HepG2 (cell line): ENCODE results near the gene DGCR8. TPM values are rescaled to one million over a fixed set of nuclear protein-coding genes. Genes with fewer than 3 reads are reported as not detected.

Source experiments
- ATAC-seq: fragments of 200-7000 bp; cut with Tn5 transposase; 3 replicates; pipeline ENCODE4 v1.9.1; 2020; ENCODE audit warnings: mild to moderate bottlenecking, moderate library complexity
- BruUV-seq: library from RNA; stranded (reverse); fragments of 400-500 nt; replicated peaks from 2 replicates; lab custom pipeline; 2021; lab: Mats Ljungman, UMichigan
- CTCF ChIA-PET: fragments of 300-600 bp; formaldehyde crosslinking; extraction: SDS; loops from one replicate; lab custom pipeline; 2021; ENCODE audit warnings: low total read pairs, inconsistent platforms, low intra/inter-chr PET ratio; lab: Yijun Ruan, JAX
- POLR2A ChIA-PET: fragments of 350-600 bp; sonication (Branson Sonifier 250); formaldehyde crosslinking; loops from one replicate; lab custom pipeline; 2020; ENCODE audit warnings: antibody characterized with exemption, inconsistent platforms; lab: Yijun Ruan, JAX
- DNase-seq: peaks from one replicate; pipeline ENCODE4 v3.0.0-alpha.2; 2015; ENCODE audit warnings: low spot score
- FAIRE-seq: peaks from 3 replicates; lab custom pipeline; 2011; peaks lifted over from hg19 to GRCh38; lab: Jason Lieb, UNC
- H2AFZ ChIP-seq: one replicate; pipeline ENCODE4 v1.6.1; 2011; ENCODE audit warnings: low read length, inconsistent platforms
- H3K27ac ChIP-seq: fragments of 300-600 bp; 3 replicates; pipeline ENCODE4 v1.8.0; 2011; ENCODE audit warnings: mixed run types, mild to moderate bottlenecking, mixed read lengths, low read length, inconsistent platforms; ENCODE audit not compliant: insufficient read depth; ENCODE audit errors: extremely low read length
- H3K27me3 ChIP-seq, 2 experiments: fragments of 200-600 bp in 1 of 2; 2 replicates in 1 of 2; 3 replicates in 1 of 2; pipeline versions ENCODE4 v1.6.0 to v1.8.0; 2011; ENCODE audit warnings: low read length in 2 of 2, mild to moderate bottlenecking in 2 of 2, moderate library complexity in 2 of 2, inconsistent platforms in 1 of 2; ENCODE audit not compliant: insufficient read depth in 2 of 2, control insufficient read depth in 1 of 2
- H3K36me3 ChIP-seq, 2 experiments: fragments of 200-600 bp in 1 of 2; replicated peaks in 1 of 2; 2 replicates in 1 of 2; 3 replicates in 1 of 2; pipeline versions ENCODE4 v1.5.1 to v1.8.0; 2011; ENCODE audit warnings: low read length in 2 of 2, inconsistent platforms in 1 of 2; ENCODE audit not compliant: insufficient read depth in 2 of 2, control insufficient read depth in 1 of 2
- H3K4me1 ChIP-seq: 2 replicates; pipeline ENCODE4 v1.5.1; 2012; ENCODE audit warnings: low read length, inconsistent platforms; ENCODE audit not compliant: insufficient read depth
- H3K4me2 ChIP-seq: 2 replicates; pipeline ENCODE4 v1.6.0; 2011; ENCODE audit warnings: low read depth, low read length, inconsistent platforms
- H3K4me3 ChIP-seq, 3 experiments: fragments of 200-600 bp in 1 of 3; sonication (generic), shearing (Covaris generic) in 1 of 3; replicated peaks in 1 of 3; 2 replicates each; pipeline ENCODE4 v1.5.1; 2011 to 2016; ENCODE audit warnings: low read length in 3 of 3, inconsistent platforms in 2 of 3, low read depth in 2 of 3, mild to moderate bottlenecking in 2 of 3, control low read depth in 1 of 3, mixed read lengths in 1 of 3; ENCODE audit not compliant: insufficient read depth in 1 of 3
- H3K79me2 ChIP-seq: one replicate; pipeline ENCODE4 v1.6.1; 2011; ENCODE audit warnings: low read length, inconsistent platforms; ENCODE audit not compliant: insufficient read depth
- H3K9ac ChIP-seq: 2 replicates; pipeline ENCODE4 v1.6.0; 2011; ENCODE audit warnings: mild to moderate bottlenecking, low read depth, low read length, inconsistent platforms; ENCODE audit not compliant: insufficient read depth
- H3K9me3 ChIP-seq: 2 replicates; pipeline ENCODE4 v1.5.1; 2012; ENCODE audit warnings: mild to moderate bottlenecking, low read length
- H4K20me1 ChIP-seq: 2 replicates; pipeline ENCODE4 v1.6.0; 2011; ENCODE audit warnings: inconsistent platforms, mild to moderate bottlenecking, low read length, moderate library complexity; ENCODE audit not compliant: insufficient read depth
- ATF7 ChIP-seq, 2 experiments: fragments of 450-650 bp in 1 of 2; sonication (generic) in 1 of 2; formaldehyde crosslinking in 1 of 2; IDR thresholded peaks; 2 replicates each; pipeline versions ENCODE4 v1.4.0 to v1.6.1; 2016 to 2020; ENCODE audit warnings: antibody characterized with exemption in 1 of 2, mild to moderate bottlenecking in 1 of 2, missing genetic modification reagents in 1 of 2
- ATRX ChIP-seq: sonication (generic); formaldehyde crosslinking; IDR thresholded peaks from 2 replicates; pipeline ENCODE4 v1.4.0; 2020; ENCODE audit warnings: missing genetic modification reagents, borderline replicate concordance
- FOXP4 ChIP-seq: sonication (generic); formaldehyde crosslinking; IDR thresholded peaks from 2 replicates; pipeline ENCODE4 v1.4.0; 2020; ENCODE audit warnings: missing genetic modification reagents
- HNF4G ChIP-seq, 2 experiments: sonication (generic) in 1 of 2; formaldehyde crosslinking in 1 of 2; IDR thresholded peaks; 2 replicates each; pipeline versions ENCODE4 v1.4.0 to v1.6.1; 2011 to 2020; ENCODE audit warnings: borderline replicate concordance in 2 of 2, low read depth in 2 of 2, mild to moderate bottlenecking in 2 of 2, low read length in 1 of 2, missing genetic modification reagents in 1 of 2, moderate library complexity in 1 of 2
- MAF1 ChIP-seq: sonication (generic); formaldehyde crosslinking; IDR thresholded peaks from 2 replicates; pipeline ENCODE4 v1.5.0; 2020; ENCODE audit warnings: missing genetic modification reagents, borderline replicate concordance
- MEF2D ChIP-seq: sonication (generic); formaldehyde crosslinking; IDR thresholded peaks from 2 replicates; pipeline ENCODE4 v1.5.1; 2020; ENCODE audit warnings: mild to moderate bottlenecking, missing genetic modification reagents
- SNAPC2 ChIP-seq: sonication (generic); formaldehyde crosslinking; IDR thresholded peaks from 2 replicates; pipeline ENCODE4 v1.8.1; 2022; ENCODE audit warnings: mild to moderate bottlenecking, missing genetic modification reagents
- WIZ ChIP-seq: sonication (generic); formaldehyde crosslinking; IDR thresholded peaks from 2 replicates; pipeline ENCODE4 v1.5.1; 2020; ENCODE audit warnings: mild to moderate bottlenecking, missing genetic modification reagents
- ZBTB33 ChIP-seq: sonication (generic); formaldehyde crosslinking; IDR thresholded peaks from 2 replicates; pipeline ENCODE4 v1.4.0; 2020; ENCODE audit warnings: missing genetic modification reagents
- ZMYM3 ChIP-seq: sonication (generic); formaldehyde crosslinking; IDR thresholded peaks from 2 replicates; pipeline ENCODE4 v1.5.1; 2020; ENCODE audit warnings: mild to moderate bottlenecking, missing genetic modification reagents
- WGBS: methylation state at CpG from one replicate; pipeline ENCODE4 v1.1.6; 2017; ENCODE audit warnings: low lambda C conversion rate; 5-methylcytosine and 5-hydroxymethylcytosine counted together
- in situ Hi-C: cut with HindIII; loops from 2 replicates; pipeline ENCODE4 v1.10.0; 2017; ENCODE audit warnings: low pct_unique_long_range_greater_than_20kb; ENCODE audit not compliant: extremely low pct_ligation_motif_present
- intact Hi-C: fragments of 100-400 bp; cut with micrococcal nuclease; formaldehyde crosslinking; loops from one replicate; pipeline ENCODE4 v1.10.0; 2022; ENCODE audit not compliant: unreplicated experiment
- polyA plus RNA-seq, 8 experiments: library from polyadenylated mRNA; depleted of rRNA in 3 of 8; stranded (reverse) in 7 of 8; unstranded in 1 of 8; fragments of >200 nt; fragmentation: Illumina TruSeq in 4 of 8; extraction: Trizol in 4 of 8; gene quantifications; 2 replicates each; pipeline versions ENCODE4 v1.2.1 to v1.2.3, GENCODE V29; 2011 to 2016; ENCODE audit warnings: low read depth in 4 of 8, missing spikeins in 1 of 8, mixed read lengths in 1 of 8; ENCODE audit not compliant: insufficient read depth in 1 of 8
- total RNA-seq, 5 experiments: library from RNA; depleted of rRNA; stranded (reverse); fragments of >200 nt; fragmentation: Illumina TruSeq; extraction: Trizol; gene quantifications; 2 replicates each; pipeline ENCODE4 v1.2.3, GENCODE V29; 2016; ENCODE audit warnings: low read depth in 1 of 5

DGCR8 gene
- total and polyA plus RNA-seq, 2 of the 13 experiments (the other 11 are each of a cell fraction or from before 2014, with no cell fraction given), result 10.2 to 23.2 TPM

GRCh38 chr22:20061481-20061861, 18.6 kb upstream of the DGCR8 start:
- ATAC-seq, result no peak
- no peak for FAIRE-seq
- POLR2A ChIA-PET, result no interaction called here

More at GRCh38 chr22:20061481-20061861, 18.6 kb upstream of the DGCR8 start:
- DNase-seq, result no peak
- intact Hi-C loops (no loop called here), in situ Hi-C loops (no loop called here)
- Histone ChIP-seq H3K27ac (no peak overlapping the region), H3K4me3 (no peak overlapping the region), H3K4me1 (no peaks in the 10 kb centered on the region), H3K27me3 (no peaks in the 10 kb centered on the region), H3K4me2 (no peak overlapping the region), H4K20me1 (no peaks in the 10 kb centered on the region), H3K9ac (no peak overlapping the region), H3K9me3 (no peaks in the 10 kb centered on the region), H3K36me3 (peaks cover 0 to 14% of the 10 kb centered on the region in 2 experiments; a peak in 2 of 5 replicates), H2AFZ (no peak overlapping the region), H3K79me2 (no peaks in the 10 kb centered on the region)
- no peak for TF ChIP-seq ATRX (CRISPR knock-in tag)
- TF ChIP-seq HNF4G (IDR thresholded peaks at IDR 0.05; ENCODE audit: borderline replicate concordance, low read depth, low read length), result no peak
- TF ChIP-seq HNF4G (CRISPR knock-in tag; IDR thresholded peaks at IDR 0.05; ENCODE audit: borderline replicate concordance, low read depth), result no peak
- no peak for TF ChIP-seq MEF2D (CRISPR knock-in tag)
- TF ChIP-seq ATF7 (IDR thresholded peaks at IDR 0.05), result no peak
- TF ChIP-seq ATF7 (CRISPR knock-in tag; IDR thresholded peaks at IDR 0.05), result no peak
- TF ChIP-seq FOXP4 (CRISPR knock-in tag), result no peak
- no peak for TF ChIP-seq ZMYM3 (CRISPR knock-in tag)
- TF ChIP-seq ZBTB33 (CRISPR knock-in tag), result no peak
- TF ChIP-seq MAF1 (CRISPR knock-in tag), result no peak
- no peak for TF ChIP-seq WIZ (CRISPR knock-in tag)
- no peak for TF ChIP-seq SNAPC2 (CRISPR knock-in tag)
- WGBS, result 88% methylated on average over 6 of the region's 11 CpGs
- CTCF ChIA-PET, result no interaction called here
- no TSS peak for BruUV-seq
